ENCODE data around the gene TMEM35B. TPM values are rescaled to one million over a fixed set of nuclear protein-coding genes. Genes with fewer than 3 reads are reported as not detected.
"Not testable (repeated sequence)": the region's sequence is repeated elsewhere in the genome, so short reads cannot be mapped to it uniquely, and the experiment has no call there.

The TMEM35B gene
- total RNA-seq, 4 donors from 2014 or later: 22.7 to 67.6 (median 41.8) TPM

GRCh38 chr1:34965597-34965996, 19.6 kb downstream of the TMEM35B start:
- 73 to 79% methylated on average over 2 of the region's 2 CpGs for WGBS, 2 donors (ENCODE audit: low coverage in 1 of 2)
- H3K9me3 ChIP-seq: no peaks in the 10 kb centered on the region
- H3K27ac ChIP-seq: no peak overlapping the region
- no peaks in the 10 kb centered on the region for H3K36me3 ChIP-seq
- H3K4me1 ChIP-seq: no peaks in the 10 kb centered on the region
- TF ChIP-seq POLR2A (IDR thresholded peaks at IDR 0.05) (no peak), EP300 (IDR thresholded peaks at IDR 0.05) (no peak), POLR2AphosphoS5 (IDR thresholded peaks at IDR 0.05) (no peak), CTCF (IDR thresholded peaks at IDR 0.05) (no peak)
- H3K27me3 ChIP-seq: peaks cover 4% of the 10 kb centered on the region
- no peak overlapping the region for H3K4me3 ChIP-seq
- ATAC-seq: no peak

- Histone ChIP-seq H3K4me3 (no peak overlapping the region), H3K36me3 (no peaks in the 10 kb centered on the region), H3K9me3 (no peaks in the 10 kb centered on the region), H3K27ac (no peak overlapping the region), H3K27me3 (peaks cover 10% of the 10 kb centered on the region), H3K4me1 (no peaks in the 10 kb centered on the region)
- TF ChIP-seq POLR2AphosphoS5 (IDR thresholded peaks at IDR 0.05) (no peak), EP300 (IDR thresholded peaks at IDR 0.05) (no peak), POLR2A (IDR thresholded peaks at IDR 0.05) (no peak), CTCF (IDR thresholded peaks at IDR 0.05) (no peak)
- ATAC-seq: no peak
- whole genome bisulfite sequencing, 2 donors (ENCODE audit: low coverage in 1 of 2): 21 to 75% methylated on average over 1 of the region's 1 CpG
Observed at GRCh38 chr1:34950428-34950827, 34.7 kb downstream of the TMEM35B start.

GRCh38 chr1:34948739-34949138, 36.4 kb downstream of the TMEM35B start:
- H3K27me3 ChIP-seq: peaks cover 10% of the 10 kb centered on the region
- not testable (repeated sequence) for ATAC-seq, H3K4me1 ChIP-seq, H3K4me3 ChIP-seq, H3K27ac ChIP-seq, H3K9me3 ChIP-seq, H3K36me3 ChIP-seq
- WGBS, 2 donors (ENCODE audit: low coverage in 1 of 2): 95% methylated on average over 5 of the region's 10 CpGs; no CpG with 5 or more reads in 1 of the 2 donors

GRCh38 chr1:34947641-34948314, 37.4 kb downstream of the TMEM35B start:
- ATAC-seq, H3K4me3 ChIP-seq, H3K4me1 ChIP-seq, H3K36me3 ChIP-seq, H3K9me3 ChIP-seq, H3K27ac ChIP-seq: not testable (repeated sequence)
- H3K27me3 ChIP-seq: peaks cover 10% of the 10 kb centered on the region
- WGBS, 2 donors (ENCODE audit: low coverage in 1 of 2): 100% methylated on average over 1 of the region's 41 CpGs; no CpG with 5 or more reads in 1 of the 2 donors

GRCh38 chr1:34946211-34946610, 38.9 kb downstream of the TMEM35B start:
- H3K9me3 ChIP-seq: no peaks in the 10 kb centered on the region
- H3K4me3 ChIP-seq: no peak overlapping the region
- H3K4me1 ChIP-seq: no peaks in the 10 kb centered on the region
- peaks cover 14% of the 10 kb centered on the region for H3K27me3 ChIP-seq
- TF ChIP-seq CTCF (IDR thresholded peaks at IDR 0.05) (no peak), POLR2AphosphoS5 (IDR thresholded peaks at IDR 0.05) (no peak), POLR2A (IDR thresholded peaks at IDR 0.05) (no peak), EP300 (IDR thresholded peaks at IDR 0.05) (no peak)
- WGBS, 2 donors (ENCODE audit: low coverage in 1 of 2): 90 to 91% methylated on average over 6 of the region's 6 CpGs
- no peak overlapping the region for H3K27ac ChIP-seq
- ATAC-seq: no peak
- no peaks in the 10 kb centered on the region for H3K36me3 ChIP-seq

GRCh38 chr1:34941798-34942197, 43.3 kb downstream of the TMEM35B start:
- H3K36me3 ChIP-seq, H3K27ac ChIP-seq, ATAC-seq, H3K4me3 ChIP-seq, H3K9me3 ChIP-seq, H3K4me1 ChIP-seq: not testable (repeated sequence)
- H3K27me3 ChIP-seq: peaks cover 24% of the 10 kb centered on the region
- WGBS, 2 donors (ENCODE audit: low coverage in 1 of 2): 74 to 100% methylated on average over 2 of the region's 2 CpGs

Small RNA genes within 50 kb of the gene (small RNA-seq; reads per million reads assigned to genes)
- gene TMEM35B: 0 reads per million in 4 donors

Other genes with a start within 250 kb of the TMEM35B start
- gene GJB5, start 230.3 kb downstream of the TMEM35B start, total RNA-seq: 1 to 10 TPM in 1 of 4 donors, not detected in 3; 1.9 TPM
- gene GJB4, start 225.6 kb downstream of the TMEM35B start, total RNA-seq: under 1 TPM in 1 of 4 donors, not detected in 3; 0.27 TPM
- gene GJB3, start 204.1 kb downstream of the TMEM35B start, total RNA-seq: 1 to 10 TPM in 2 of 4 donors, not detected in 2; 1.1 to 6.4 TPM
- gene GJA4, start 192.3 kb downstream of the TMEM35B start, total RNA-seq: 10 to 100 TPM in 3 of 4 donors, 1 to 10 TPM in 1; 8.6 to 27.0 (median 18.4) TPM
- gene SMIM12, start 125.6 kb downstream of the TMEM35B start, total RNA-seq: 10 to 100 TPM; 34.2 to 52.0 (median 37.8) TPM
- gene DLGAP3, start 55.7 kb downstream of the TMEM35B start, total RNA-seq: under 1 TPM in 2 of 4 donors, not detected in 2; 0.12 to 0.13 TPM
- 10 to 100 TPM; 10.4 to 19.3 (median 13.3) TPM for gene ZMYM6, start 46.6 kb upstream of the TMEM35B start, total RNA-seq
- 10 to 100 TPM in 3 of 4 donors, 1 to 10 TPM in 1; 7.7 to 24.6 (median 14.5) TPM for gene ZMYM1, start 94.0 kb upstream of the TMEM35B start, total RNA-seq
- 100 to 1,000 TPM in 2 of 4 donors, 10 to 100 TPM in 2; 86.4 to 239 (median 146) TPM for gene SFPQ, start 207.8 kb upstream of the TMEM35B start, total RNA-seq

Measured in gastroesophageal sphincter (tissue), 4 donors.